RWPE1 (cell line): ENCODE data around the gene ACTL9.

Experiments
- CTCF ChIA-PET: fragments of 350-600 bp; sonication (Branson Sonifier 250); formaldehyde crosslinking; extraction: SDS; loops from one replicate; lab custom pipeline; 2021; lab: Yijun Ruan, JAX
- POLR2A ChIA-PET: fragments of 400-600 bp; formaldehyde crosslinking; extraction: SDS; loops from one replicate; lab custom pipeline; 2020; ENCODE audit warnings: antibody characterized with exemption; ENCODE audit not compliant: low non-redundant PET; lab: Yijun Ruan, JAX
- DNase-seq: peaks from one replicate; pipeline ENCODE4 v3.0.0; 2012; ENCODE audit warnings: low spot score
- H3K27ac ChIP-seq: fragments of 450-650 bp; 2 replicates; pipeline ENCODE4 v1.5.1; 2017
- TF ChIP-seq, protein P1 (sequence below): fragments of 450-650 bp; conservative IDR thresholded peaks from 2 replicates; pipeline ENCODE4 v1.5.1; 2017; ENCODE audit warnings: low read depth, mild to moderate bottlenecking

Gene ACTL9

GRCh38 chr19:8663920-8664670 lies 34.5 kb downstream of the ACTL9 start:
- ChIA-PET POLR2A (no interaction called here), CTCF (no interaction called here)
- no peak for DNase-seq
- TF ChIP-seq, protein P1, sequence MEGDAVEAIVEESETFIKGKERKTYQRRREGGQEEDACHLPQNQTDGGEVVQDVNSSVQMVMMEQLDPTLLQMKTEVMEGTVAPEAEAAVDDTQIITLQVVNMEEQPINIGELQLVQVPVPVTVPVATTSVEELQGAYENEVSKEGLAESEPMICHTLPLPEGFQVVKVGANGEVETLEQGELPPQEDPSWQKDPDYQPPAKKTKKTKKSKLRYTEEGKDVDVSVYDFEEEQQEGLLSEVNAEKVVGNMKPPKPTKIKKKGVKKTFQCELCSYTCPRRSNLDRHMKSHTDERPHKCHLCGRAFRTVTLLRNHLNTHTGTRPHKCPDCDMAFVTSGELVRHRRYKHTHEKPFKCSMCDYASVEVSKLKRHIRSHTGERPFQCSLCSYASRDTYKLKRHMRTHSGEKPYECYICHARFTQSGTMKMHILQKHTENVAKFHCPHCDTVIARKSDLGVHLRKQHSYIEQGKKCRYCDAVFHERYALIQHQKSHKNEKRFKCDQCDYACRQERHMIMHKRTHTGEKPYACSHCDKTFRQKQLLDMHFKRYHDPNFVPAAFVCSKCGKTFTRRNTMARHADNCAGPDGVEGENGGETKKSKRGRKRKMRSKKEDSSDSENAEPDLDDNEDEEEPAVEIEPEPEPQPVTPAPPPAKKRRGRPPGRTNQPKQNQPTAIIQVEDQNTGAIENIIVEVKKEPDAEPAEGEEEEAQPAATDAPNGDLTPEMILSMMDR: no peak
- H3K27ac ChIP-seq: no peak overlapping the region

DNA sequence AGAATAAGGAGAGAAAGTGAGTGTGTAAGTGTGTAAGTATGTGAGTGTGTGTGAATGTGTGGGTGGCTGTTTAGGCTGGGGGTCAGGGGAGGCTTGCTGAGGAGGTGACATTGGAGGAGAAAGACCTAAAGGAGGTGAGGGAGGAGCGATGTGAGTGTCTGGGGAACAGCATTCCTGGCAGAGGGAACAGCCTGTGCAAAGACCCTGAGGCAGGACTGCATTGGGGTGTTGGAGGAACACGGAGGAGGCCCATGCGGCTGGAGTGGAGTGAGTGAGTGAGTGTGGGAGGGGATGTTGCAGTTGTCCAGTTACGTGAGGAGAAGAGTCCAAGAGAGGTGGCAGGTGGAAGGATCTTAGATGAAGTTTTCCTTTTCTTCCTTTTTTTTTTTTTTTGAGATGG lies 36.3 kb downstream of the ACTL9 start:
- H3K27ac ChIP-seq: no peak overlapping the region
- TF ChIP-seq, protein P1: no peak
- no peak for DNase-seq
- ChIA-PET CTCF (no interaction called here), POLR2A (no interaction called here)

GRCh38 chr19:8659905-8660304 lies 38.7 kb downstream of the ACTL9 start:
- POLR2A ChIA-PET: no interaction called here
- DNase-seq: no peak
- TF ChIP-seq, protein P1: no peak
- CTCF ChIA-PET: no interaction called here
- H3K27ac ChIP-seq: no peak overlapping the region

- CTCF ChIA-PET: no interaction called here
- POLR2A ChIA-PET: no interaction called here
Measured at GRCh38 chr19:8657869-8658268, 40.7 kb downstream of the ACTL9 start.

GRCh38 chr19:8655340-8655709 lies 43.3 kb downstream of the ACTL9 start:
- no peak overlapping the region for H3K27ac ChIP-seq
- TF ChIP-seq, protein P1: no peak
- CTCF ChIA-PET: interaction anchor here (0.6 to 0.8 kb wide), 3 partner anchors 16 to 540 kb away, joined by 3 to 5 read pairs (median 3); no protein-coding TSS in a partner anchor
- POLR2A ChIA-PET: interaction anchor here (0.9 kb wide), 1 partner anchor 14 kb away, joined by 3 read pairs; no protein-coding TSS in a partner anchor
- no peak for DNase-seq

More at GRCh38 chr19:8657869-8658268, 40.7 kb downstream of the ACTL9 start:
- TF ChIP-seq, protein P1: no peak
- no peak overlapping the region for H3K27ac ChIP-seq
- DNase-seq: no peak

DNA sequence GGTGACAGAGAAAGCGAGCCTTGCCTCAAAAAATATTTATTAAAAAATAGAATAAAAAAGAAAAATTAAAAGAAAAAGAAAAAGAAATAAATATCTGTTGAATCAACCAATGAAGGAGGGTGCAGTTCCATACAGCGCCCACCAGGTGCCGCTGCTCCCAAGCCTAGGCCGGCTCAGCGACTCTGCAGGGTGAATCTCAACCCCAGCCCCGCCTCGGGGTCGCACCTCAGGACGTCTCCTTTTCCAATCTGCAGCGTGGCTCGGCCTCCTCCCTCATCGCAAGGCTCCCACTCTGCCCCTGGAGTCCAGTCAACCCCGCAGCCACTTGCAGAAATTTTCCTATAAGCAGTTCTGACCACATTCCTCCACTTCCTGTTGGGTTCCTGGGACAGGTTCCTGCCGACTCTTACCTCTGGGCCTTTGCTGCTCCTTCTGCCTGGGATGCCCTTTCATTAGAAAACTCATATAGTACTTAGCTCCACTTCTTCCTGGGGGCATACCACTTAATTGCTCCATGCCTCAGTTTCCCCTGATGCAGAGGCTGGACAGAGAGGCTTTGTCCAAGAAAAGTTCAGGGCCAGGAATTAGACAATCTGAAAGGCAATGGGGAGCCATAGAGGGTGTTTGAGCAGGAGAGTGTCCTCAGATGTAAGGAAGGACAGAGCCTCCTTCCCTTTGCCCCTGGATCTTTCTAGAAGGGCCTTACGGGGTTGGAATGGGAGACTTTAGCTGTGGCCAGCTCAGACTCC lies 43.8 kb downstream of the ACTL9 start:
- H3K27ac ChIP-seq: no peak overlapping the region
- TF ChIP-seq, protein P1: peak; percentile 90
- ChIA-PET CTCF (interaction anchor here (0.6 to 1.1 kb wide), 10 partner anchors 13 to 540 kb away, joined by 3 to 7 read pairs (median 4); no protein-coding TSS in a partner anchor), POLR2A (no interaction called here)
- peak; percentile 67 for DNase-seq
